Progenitor cell of endocrine pancreas (in vitro differentiated cells): ENCODE measurements around the gene RBM17. TPM values are rescaled to one million over a fixed set of nuclear protein-coding genes. Genes with fewer than 3 reads are reported as not detected.

Experiments used
- DNase-seq: peaks from one replicate; pipeline ENCODE4 v3.0.0; 2021; ENCODE audit warnings: low spot score; ENCODE audit not compliant: unreplicated experiment
- H3K27ac Mint-ChIP-seq: 2 replicates; pipeline ENCODE4 v1.8.0; 2021; ENCODE audit warnings: mild to moderate bottlenecking, moderate library complexity, mixed read lengths
- H3K27me3 Mint-ChIP-seq: 2 replicates; pipeline ENCODE4 v1.8.0; 2021; ENCODE audit warnings: mixed read lengths
- H3K36me3 Mint-ChIP-seq: 2 replicates; pipeline ENCODE4 v1.8.0; 2022; ENCODE audit warnings: mixed read lengths; ENCODE audit not compliant: insufficient read depth
- H3K4me1 Mint-ChIP-seq: 2 replicates; pipeline ENCODE4 v1.8.0; 2021; ENCODE audit warnings: low read depth, mixed read lengths
- H3K4me3 Mint-ChIP-seq: 2 replicates; pipeline ENCODE4 v1.8.0; 2021; ENCODE audit warnings: low read depth, mild to moderate bottlenecking, moderate library complexity, mixed read lengths
- H3K9me3 Mint-ChIP-seq: 2 replicates; pipeline ENCODE4 v1.8.0; 2021; ENCODE audit warnings: low read depth, mixed read lengths
- CTCF ChIP-seq: fragments of 200-600 bp; sonication (generic); IDR thresholded peaks from one replicate; pipeline ENCODE4 v1.5.0; 2021; ENCODE audit warnings: antibody characterized with exemption, mild to moderate bottlenecking; ENCODE audit not compliant: unreplicated experiment
- total RNA-seq: library from RNA; stranded (reverse); gene quantifications from 2 replicates; pipeline ENCODE4 v1.2.1, GENCODE V29; 2021

The RBM17 gene
- total RNA-seq, 1 donor from 2014 or later, result 122 TPM

GRCh38 chr10:6048281-6049030, 40.4 kb upstream of the RBM17 start:
- H3K36me3 Mint-ChIP-seq, result no peaks in the 10 kb centered on the region
- no peak overlapping the region for H3K4me3 Mint-ChIP-seq
- peaks cover 42% of the 10 kb centered on the region for H3K27me3 Mint-ChIP-seq
- TF ChIP-seq CTCF, result no peak
- no peaks in the 10 kb centered on the region for H3K9me3 Mint-ChIP-seq
- no peak for DNase-seq
- no peak overlapping the region for H3K27ac Mint-ChIP-seq
- H3K4me1 Mint-ChIP-seq, result no peaks in the 10 kb centered on the region

DNA sequence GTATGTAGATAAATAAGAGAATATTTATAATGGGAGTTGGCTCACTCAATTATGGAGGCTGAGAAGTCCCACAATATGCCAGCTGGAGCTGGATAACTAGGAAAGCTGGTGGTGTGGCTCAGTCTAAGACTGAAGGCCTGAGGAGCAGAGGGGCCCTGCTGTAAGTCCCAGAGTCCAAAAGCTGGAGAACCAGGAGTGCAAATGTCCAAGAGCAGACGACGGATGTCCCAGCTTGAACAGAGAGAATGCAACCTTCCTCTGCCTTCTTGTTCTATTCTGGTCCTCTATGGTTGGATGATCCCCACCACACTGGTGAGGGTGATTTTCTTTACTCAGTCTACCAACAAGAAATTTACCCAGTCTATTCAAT, 39.8 kb upstream of the RBM17 start:
- Mint-ChIP-seq H3K4me3 (no peak overlapping the region), H3K27me3 (peaks cover 42% of the 10 kb centered on the region)

GRCh38 chr10:6050801-6051445, 37.9 kb upstream of the RBM17 start:
- no peak for DNase-seq
- Mint-ChIP-seq H3K27ac (no peak overlapping the region), H3K36me3 (no peaks in the 10 kb centered on the region)

More for the DNA sequence above, 39.8 kb upstream of the RBM17 start:
- Mint-ChIP-seq H3K36me3 (no peaks in the 10 kb centered on the region), H3K4me1 (no peaks in the 10 kb centered on the region), H3K27ac (no peak overlapping the region), H3K9me3 (no peaks in the 10 kb centered on the region)
- no peak for DNase-seq
- no peak for TF ChIP-seq CTCF

DNA sequence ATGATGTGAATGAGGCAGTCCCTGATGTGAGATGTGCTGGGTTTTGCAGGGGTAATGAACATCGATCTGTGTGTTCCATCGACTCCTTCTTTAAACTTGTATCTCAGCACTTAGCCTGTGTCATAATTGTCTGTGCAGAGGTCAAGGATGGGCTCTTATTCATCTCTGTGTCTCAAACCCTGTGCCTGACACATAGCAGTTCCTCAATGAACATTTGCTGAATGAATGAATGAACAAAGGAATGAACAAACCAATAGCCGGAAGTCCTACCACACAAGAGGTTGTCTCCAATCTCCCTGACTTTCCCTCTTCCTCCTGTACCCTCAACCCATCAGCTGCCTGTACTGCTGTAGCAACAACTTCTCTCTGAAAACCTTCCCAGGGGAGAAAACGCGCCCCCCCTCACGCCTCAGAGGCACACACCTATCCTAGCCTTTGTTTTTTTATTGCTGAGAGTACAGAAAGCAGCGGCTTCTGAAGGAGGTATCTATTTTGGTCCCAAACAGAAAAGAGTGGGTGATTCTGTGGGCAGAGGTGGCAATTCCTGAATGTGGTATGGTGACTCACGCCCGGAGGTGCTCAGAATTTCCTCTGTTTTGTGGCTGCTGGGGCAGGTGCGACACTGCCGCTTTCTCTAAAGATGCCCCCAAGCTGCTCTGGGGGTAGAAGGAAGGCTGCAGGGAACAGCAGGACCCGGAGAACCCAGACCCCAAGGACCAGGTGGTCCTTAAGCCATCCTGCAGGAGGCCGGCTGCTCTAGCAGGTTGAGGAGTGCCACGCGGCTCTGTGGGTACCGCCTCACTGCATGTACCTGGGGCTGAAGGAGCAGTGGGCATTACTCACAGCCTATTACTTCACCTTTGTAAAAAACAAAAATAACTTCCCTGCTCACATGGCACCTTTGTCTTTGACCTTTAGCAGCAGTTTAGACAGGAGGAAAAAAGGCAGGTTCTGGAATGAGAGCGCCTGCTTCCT, 36.3 kb upstream of the RBM17 start:
- H3K27ac Mint-ChIP-seq, result peak overlapping the region; percentile 22
- DNase-seq, result no peak
- TF ChIP-seq CTCF, result no peak
- H3K4me3 Mint-ChIP-seq, result no peak overlapping the region
- peaks cover 36% of the 10 kb centered on the region for H3K27me3 Mint-ChIP-seq
- no peaks in the 10 kb centered on the region for H3K4me1 Mint-ChIP-seq
- H3K9me3 Mint-ChIP-seq, result no peaks in the 10 kb centered on the region
- H3K36me3 Mint-ChIP-seq, result no peaks in the 10 kb centered on the region

More at GRCh38 chr10:6050801-6051445, 37.9 kb upstream of the RBM17 start:
- TF ChIP-seq CTCF, result no peak
- H3K4me3 Mint-ChIP-seq, result no peak overlapping the region
- no peaks in the 10 kb centered on the region for H3K9me3 Mint-ChIP-seq
- no peaks in the 10 kb centered on the region for H3K4me1 Mint-ChIP-seq
- H3K27me3 Mint-ChIP-seq, result peaks cover 31% of the 10 kb centered on the region

DNA sequence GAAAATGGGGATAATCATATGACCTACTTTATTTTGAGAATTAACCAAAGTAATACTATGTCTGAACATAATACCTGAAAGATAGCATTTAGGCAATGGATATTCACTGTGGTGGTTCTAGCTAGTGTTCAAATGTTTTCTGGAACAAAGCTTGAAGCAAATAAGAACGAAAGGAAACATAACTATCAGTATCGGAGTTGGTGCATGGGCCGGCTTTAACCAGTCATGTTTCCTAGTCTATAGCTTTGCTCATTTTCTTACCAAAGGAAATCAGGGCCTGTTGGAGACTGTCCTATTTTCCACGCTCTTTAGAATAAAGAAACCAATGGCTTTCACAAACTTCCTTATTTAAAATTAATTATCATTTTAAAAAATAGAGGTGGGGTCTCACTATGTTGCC, 35.5 kb upstream of the RBM17 start:
- DNase-seq, result no peak
- TF ChIP-seq CTCF, result no peak
- Mint-ChIP-seq H3K4me3 (no peak overlapping the region), H3K27ac (no peak overlapping the region), H3K27me3 (peaks cover 38% of the 10 kb centered on the region), H3K9me3 (no peaks in the 10 kb centered on the region), H3K4me1 (no peaks in the 10 kb centered on the region), H3K36me3 (no peaks in the 10 kb centered on the region)
